ENCODE measurements around the gene HPGD.

- TF ChIP-seq CTCF (IDR thresholded peaks at IDR 0.05; ENCODE audit: low read length) (no peak), EZH2 (IDR thresholded peaks at IDR 0.05; ENCODE audit: borderline replicate concordance, low read length) (no peak)
Measured at GRCh38 chr4:174563399-174563798, 41.1 kb upstream of the HPGD start.
